ENCODE data around the gene PLEKHA7.

The PLEKHA7 gene

DNA sequence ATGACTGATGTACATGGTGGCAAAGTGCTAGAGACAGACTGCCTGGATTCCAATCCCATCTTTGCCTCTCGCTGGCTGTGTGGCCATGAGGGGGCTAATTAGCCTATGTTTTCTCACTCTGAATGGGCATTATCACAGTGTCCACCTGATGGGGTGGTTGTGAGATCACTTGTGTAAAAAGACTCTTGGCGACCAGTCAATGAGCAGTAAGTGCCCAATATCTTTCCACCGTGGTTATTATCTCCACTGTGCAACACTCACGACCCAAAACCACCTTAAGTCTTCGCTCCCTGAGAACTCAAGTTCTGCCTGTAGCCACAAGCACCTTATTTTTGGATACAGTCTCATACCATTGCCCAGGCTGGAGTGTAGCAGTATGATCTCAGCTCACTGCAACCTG is 52.1 kb downstream of the PLEKHA7 start:
- Histone ChIP-seq H3K4me3 (IDR thresholded peaks at IDR 0.05; ENCODE audit: insufficient read depth, low read depth, low read length) (no peak overlapping the region), H3K36me3 (ENCODE audit: insufficient read depth) (no peaks in the 10 kb centered on the region), H3K27ac (peak overlapping the region; percentile 88), H3K79me2 (ENCODE audit: insufficient read depth, low read depth) (peaks cover 26% of the 10 kb centered on the region; the same call in 1 of the 2 replicates), H4K20me1 (ENCODE audit: insufficient read depth) (no peaks in the 10 kb centered on the region), H3K4me1 (ENCODE audit: low read depth, poor library complexity, severe bottlenecking) (peaks cover 100% of the 10 kb centered on the region), H3K4me2 (peak overlapping the region; percentile 95), H3K27me3 (ENCODE audit: insufficient read depth, low read depth) (no peaks in the 10 kb centered on the region), H3K9ac (peak overlapping the region; percentile 11; the same call in 1 of the 2 replicates), H2AFZ (ENCODE audit: low read depth) (no peak overlapping the region)
- TF ChIP-seq, protein P1, sequence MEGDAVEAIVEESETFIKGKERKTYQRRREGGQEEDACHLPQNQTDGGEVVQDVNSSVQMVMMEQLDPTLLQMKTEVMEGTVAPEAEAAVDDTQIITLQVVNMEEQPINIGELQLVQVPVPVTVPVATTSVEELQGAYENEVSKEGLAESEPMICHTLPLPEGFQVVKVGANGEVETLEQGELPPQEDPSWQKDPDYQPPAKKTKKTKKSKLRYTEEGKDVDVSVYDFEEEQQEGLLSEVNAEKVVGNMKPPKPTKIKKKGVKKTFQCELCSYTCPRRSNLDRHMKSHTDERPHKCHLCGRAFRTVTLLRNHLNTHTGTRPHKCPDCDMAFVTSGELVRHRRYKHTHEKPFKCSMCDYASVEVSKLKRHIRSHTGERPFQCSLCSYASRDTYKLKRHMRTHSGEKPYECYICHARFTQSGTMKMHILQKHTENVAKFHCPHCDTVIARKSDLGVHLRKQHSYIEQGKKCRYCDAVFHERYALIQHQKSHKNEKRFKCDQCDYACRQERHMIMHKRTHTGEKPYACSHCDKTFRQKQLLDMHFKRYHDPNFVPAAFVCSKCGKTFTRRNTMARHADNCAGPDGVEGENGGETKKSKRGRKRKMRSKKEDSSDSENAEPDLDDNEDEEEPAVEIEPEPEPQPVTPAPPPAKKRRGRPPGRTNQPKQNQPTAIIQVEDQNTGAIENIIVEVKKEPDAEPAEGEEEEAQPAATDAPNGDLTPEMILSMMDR (conservative IDR thresholded peaks at IDR 0.05; ENCODE audit: low read depth, low read length), result no peak

DNA sequence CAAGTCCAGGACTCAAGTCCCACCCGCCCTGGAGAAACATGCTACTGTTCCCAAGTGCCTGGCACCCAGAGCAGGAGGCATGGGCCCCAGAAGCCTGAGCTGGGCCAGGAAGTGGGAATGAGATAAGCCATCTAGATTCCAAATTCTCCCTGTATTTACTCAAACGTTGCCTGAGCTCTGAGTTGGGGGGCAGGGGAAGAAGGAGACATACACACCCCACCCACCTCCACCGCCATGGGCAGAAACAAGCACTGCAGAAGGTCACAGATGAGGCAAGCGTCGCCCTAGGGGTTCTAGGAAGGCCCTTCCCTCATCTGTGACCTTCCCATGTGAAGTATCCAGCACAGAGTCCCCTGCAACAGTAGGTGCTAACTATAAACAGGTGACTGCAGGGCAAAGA is 54.0 kb downstream of the PLEKHA7 start:
- peaks cover 21% of the 10 kb centered on the region; the same call in 1 of the 2 replicates for H3K79me2 ChIP-seq (ENCODE audit: insufficient read depth, low read depth)
- peaks cover 98% of the 10 kb centered on the region for H3K4me1 ChIP-seq (ENCODE audit: low read depth, poor library complexity, severe bottlenecking)
- H4K20me1 ChIP-seq (ENCODE audit: insufficient read depth), result no peaks in the 10 kb centered on the region
- no peak overlapping the region for H2AFZ ChIP-seq (ENCODE audit: low read depth)
- peak overlapping the region; percentile 95 for H3K4me2 ChIP-seq
- H3K9ac ChIP-seq, result peak overlapping the region; percentile 29; the same call in 1 of the 2 replicates
- H3K4me3 ChIP-seq (IDR thresholded peaks at IDR 0.05; ENCODE audit: insufficient read depth, low read depth, low read length), result no peak overlapping the region
- H3K27ac ChIP-seq, result peak overlapping the region; percentile 88
- H3K36me3 ChIP-seq (ENCODE audit: insufficient read depth), result no peaks in the 10 kb centered on the region
- TF ChIP-seq, protein P1 (conservative IDR thresholded peaks at IDR 0.05; ENCODE audit: low read depth, low read length), result no peak
- H3K27me3 ChIP-seq (ENCODE audit: insufficient read depth, low read depth), result no peaks in the 10 kb centered on the region

DNA sequence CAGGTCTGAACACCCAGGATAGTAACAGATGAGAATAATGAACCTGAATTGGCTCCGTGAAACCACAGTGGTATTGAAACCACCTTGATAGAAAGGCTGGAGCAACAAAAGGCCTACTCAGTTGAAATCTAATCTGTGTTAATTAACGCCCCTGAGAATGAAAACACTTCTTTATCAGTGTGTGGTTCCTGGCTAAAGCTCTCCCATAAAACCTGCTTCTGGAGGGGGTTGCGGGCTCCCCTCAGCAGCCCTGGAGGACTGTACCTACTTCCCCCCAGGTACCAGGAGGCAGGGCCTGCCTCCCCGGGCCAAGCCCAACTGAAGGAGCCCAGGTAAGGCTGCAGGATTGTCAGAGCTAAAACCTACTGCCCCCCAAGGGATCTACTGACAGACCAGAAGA is 54.6 kb downstream of the PLEKHA7 start:
- peak overlapping the region; percentile 88 for H3K27ac ChIP-seq
- no peaks in the 10 kb centered on the region for H4K20me1 ChIP-seq (ENCODE audit: insufficient read depth)
- peaks cover 98% of the 10 kb centered on the region for H3K4me1 ChIP-seq (ENCODE audit: low read depth, poor library complexity, severe bottlenecking)
- H3K4me2 ChIP-seq, result peak overlapping the region; percentile 95
- H3K79me2 ChIP-seq (ENCODE audit: insufficient read depth, low read depth), result peaks cover 18% of the 10 kb centered on the region; the same call in 1 of the 2 replicates
- H2AFZ ChIP-seq (ENCODE audit: low read depth), result no peak overlapping the region
- TF ChIP-seq, protein P1 (conservative IDR thresholded peaks at IDR 0.05; ENCODE audit: low read depth, low read length), result no peak
- H3K9ac ChIP-seq, result peak overlapping the region; percentile 29; the same call in 1 of the 2 replicates
- no peaks in the 10 kb centered on the region for H3K36me3 ChIP-seq (ENCODE audit: insufficient read depth)
- no peaks in the 10 kb centered on the region for H3K27me3 ChIP-seq (ENCODE audit: insufficient read depth, low read depth)
- no peak overlapping the region for H3K4me3 ChIP-seq (IDR thresholded peaks at IDR 0.05; ENCODE audit: insufficient read depth, low read depth, low read length)

DNA sequence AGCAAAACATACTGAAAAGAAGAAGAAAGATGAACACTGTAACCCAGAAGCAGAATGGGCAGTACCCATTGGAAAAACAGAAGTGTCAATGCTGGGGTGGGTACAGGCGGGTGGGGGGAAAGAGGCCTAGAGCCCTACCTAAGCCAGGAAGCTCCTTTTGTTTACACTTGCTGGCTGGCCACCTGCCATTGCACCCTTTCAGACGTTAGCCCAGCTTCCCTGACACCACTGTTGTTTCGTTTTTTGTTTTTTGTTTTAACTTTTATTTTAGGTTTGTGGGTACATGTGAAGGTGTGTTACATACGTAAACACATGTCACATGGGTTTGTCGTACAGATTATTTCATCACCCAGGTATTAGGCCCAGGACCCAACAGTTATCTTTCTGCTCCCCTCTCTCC is 55.4 kb downstream of the PLEKHA7 start:
- H3K4me2 ChIP-seq, result peak overlapping the region; percentile 95
- no peaks in the 10 kb centered on the region for H3K27me3 ChIP-seq (ENCODE audit: insufficient read depth, low read depth)
- peak overlapping the region; percentile 88 for H3K27ac ChIP-seq
- no peak overlapping the region for H3K4me3 ChIP-seq (IDR thresholded peaks at IDR 0.05; ENCODE audit: insufficient read depth, low read depth, low read length)
- H3K4me1 ChIP-seq (ENCODE audit: low read depth, poor library complexity, severe bottlenecking), result peaks cover 98% of the 10 kb centered on the region
- no peaks in the 10 kb centered on the region for H4K20me1 ChIP-seq (ENCODE audit: insufficient read depth)
- H2AFZ ChIP-seq (ENCODE audit: low read depth), result no peak overlapping the region
- H3K9ac ChIP-seq, result peak overlapping the region; percentile 29; the same call in 1 of the 2 replicates
- TF ChIP-seq, protein P1 (conservative IDR thresholded peaks at IDR 0.05; ENCODE audit: low read depth, low read length), result no peak
- H3K36me3 ChIP-seq (ENCODE audit: insufficient read depth), result no peaks in the 10 kb centered on the region
- H3K79me2 ChIP-seq (ENCODE audit: insufficient read depth, low read depth), result peaks cover 22% of the 10 kb centered on the region; the same call in 1 of the 2 replicates
